Measurements from ENCODE around the gene ALKBH7. TPM values are rescaled to one million over a fixed set of nuclear protein-coding genes. Genes with fewer than 3 reads are reported as not detected.
A peak's percentile ranks its signal among the peaks of the same experiment; 100 is the strongest.

The ALKBH7 gene
- total and polyA plus RNA-seq, 2 of the 13 experiments (the other 11 are each of a cell fraction or from before 2014, with no cell fraction given): 29.6 to 45.9 TPM

DNA sequence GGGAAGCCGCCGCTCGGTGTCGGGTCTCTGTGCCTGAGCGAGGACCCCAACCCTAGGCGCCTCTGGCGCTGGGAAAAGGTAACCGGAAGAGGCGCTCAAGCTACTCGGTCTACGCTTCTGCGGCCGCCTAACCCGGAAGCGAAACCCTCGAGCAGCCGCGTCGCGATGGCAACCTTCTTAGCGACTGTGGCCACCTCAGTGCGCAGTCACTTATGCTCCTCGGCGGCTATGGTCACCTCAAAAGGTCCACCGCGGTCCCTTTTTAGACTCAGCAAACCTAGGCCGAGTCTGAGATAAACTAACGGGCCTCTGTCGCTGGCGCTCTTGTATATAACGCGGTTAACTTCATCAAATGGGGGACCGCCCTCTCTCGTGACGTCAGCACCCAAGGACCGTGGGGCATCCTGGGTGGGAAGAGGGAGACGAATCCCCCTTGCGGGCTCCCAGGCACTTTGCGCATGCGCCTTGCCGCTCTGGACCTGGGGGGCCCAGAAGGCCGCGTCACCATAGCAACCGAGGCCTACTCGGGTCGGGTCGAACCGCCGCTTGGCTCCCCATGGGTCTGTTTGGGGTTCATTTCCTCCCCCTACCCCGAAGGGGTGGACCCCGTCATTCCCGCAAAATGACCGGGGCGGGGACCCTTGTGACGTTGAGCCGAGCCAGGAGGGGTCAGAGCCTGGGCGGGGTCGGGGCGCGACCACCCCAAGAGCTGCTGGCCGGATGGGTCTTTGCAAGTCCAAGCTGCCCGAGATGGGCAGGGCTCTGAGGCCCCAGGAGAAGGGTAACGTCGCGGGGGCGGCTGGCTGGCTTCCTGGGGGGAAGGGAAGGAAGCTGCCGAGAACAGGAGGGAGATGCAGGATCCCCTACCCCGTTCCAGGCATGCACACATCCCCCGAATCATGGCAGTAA lies 20.7 kb downstream of the ALKBH7 start, which contains the start of gene GTF2F1 (continued):
- TF ChIP-seq, protein P1, sequence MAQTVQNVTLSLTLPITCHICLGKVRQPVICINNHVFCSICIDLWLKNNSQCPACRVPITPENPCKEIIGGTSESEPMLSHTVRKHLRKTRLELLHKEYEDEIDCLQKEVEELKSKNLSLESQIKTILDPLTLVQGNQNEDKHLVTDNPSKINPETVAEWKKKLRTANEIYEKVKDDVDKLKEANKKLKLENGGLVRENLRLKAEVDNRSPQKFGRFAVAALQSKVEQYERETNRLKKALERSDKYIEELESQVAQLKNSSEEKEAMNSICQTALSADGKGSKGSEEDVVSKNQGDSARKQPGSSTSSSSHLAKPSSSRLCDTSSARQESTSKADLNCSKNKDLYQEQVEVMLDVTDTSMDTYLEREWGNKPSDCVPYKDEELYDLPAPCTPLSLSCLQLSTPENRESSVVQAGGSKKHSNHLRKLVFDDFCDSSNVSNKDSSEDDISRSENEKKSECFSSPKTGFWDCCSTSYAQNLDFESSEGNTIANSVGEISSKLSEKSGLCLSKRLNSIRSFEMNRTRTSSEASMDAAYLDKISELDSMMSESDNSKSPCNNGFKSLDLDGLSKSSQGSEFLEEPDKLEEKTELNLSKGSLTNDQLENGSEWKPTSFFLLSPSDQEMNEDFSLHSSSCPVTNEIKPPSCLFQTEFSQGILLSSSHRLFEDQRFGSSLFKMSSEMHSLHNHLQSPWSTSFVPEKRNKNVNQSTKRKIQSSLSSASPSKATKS (CRISPR knock-in tag; IDR thresholded peaks at IDR 0.05): peak; percentile 63; the same call in 1 of the 2 replicates
- TF ChIP-seq ZNF44 (CRISPR knock-in tag; IDR thresholded peaks at IDR 0.05) (no peak), ZFP41 (CRISPR knock-in tag; IDR thresholded peaks at IDR 0.05; ENCODE audit: borderline replicate concordance) (no peak), KLF13 (CRISPR knock-in tag; IDR thresholded peaks at IDR 0.05) (0 out of 2 replicates have a peak, but pooled peaks have one; percentile 40), JDP2 (CRISPR knock-in tag; IDR thresholded peaks at IDR 0.05; ENCODE audit: borderline replicate concordance) (no peak), ZNF468 (CRISPR knock-in tag; IDR thresholded peaks at IDR 0.05) (no peak), KAT2B (IDR thresholded peaks at IDR 0.05; ENCODE audit: borderline replicate concordance, low read depth, low read length) (no peak), ZNF225 (CRISPR knock-in tag; IDR thresholded peaks at IDR 0.05) (no peak), FOSL1 (CRISPR knock-in tag; IDR thresholded peaks at IDR 0.05; ENCODE audit: borderline replicate concordance) (no peak), RELA (CRISPR knock-in tag; IDR thresholded peaks at IDR 0.05) (no peak), ZNF598 (CRISPR knock-in tag; IDR thresholded peaks at IDR 0.05; ENCODE audit: borderline replicate concordance) (no peak), ZNF3 (CRISPR knock-in tag; IDR thresholded peaks at IDR 0.05) (no peak), THAP11 (CRISPR knock-in tag; IDR thresholded peaks at IDR 0.05) (peak; percentile 92), ZNF235 (CRISPR knock-in tag; IDR thresholded peaks at IDR 0.05; ENCODE audit: borderline replicate concordance) (no peak), CHD4 (IDR thresholded peaks at IDR 0.05; ENCODE audit: borderline replicate concordance, low read length) (no peak), THYN1 (CRISPR knock-in tag; IDR thresholded peaks at IDR 0.05; ENCODE audit: borderline replicate concordance, low read depth) (0 out of 2 replicates have a peak, but pooled peaks have one; percentile 20), ZFP37 (CRISPR knock-in tag; IDR thresholded peaks at IDR 0.05; ENCODE audit: borderline replicate concordance) (no peak), NFYB (CRISPR knock-in tag; IDR thresholded peaks at IDR 0.05) (no peak), PRPF4 (IDR thresholded peaks at IDR 0.05; ENCODE audit: low read depth, low read length, poor library complexity, severe bottlenecking) (no peak), KLF9 (CRISPR knock-in tag; IDR thresholded peaks at IDR 0.05; ENCODE audit: low read depth) (no peak; the same call in 1 of the 2 replicates)
- TF ChIP-seq, protein P2, sequence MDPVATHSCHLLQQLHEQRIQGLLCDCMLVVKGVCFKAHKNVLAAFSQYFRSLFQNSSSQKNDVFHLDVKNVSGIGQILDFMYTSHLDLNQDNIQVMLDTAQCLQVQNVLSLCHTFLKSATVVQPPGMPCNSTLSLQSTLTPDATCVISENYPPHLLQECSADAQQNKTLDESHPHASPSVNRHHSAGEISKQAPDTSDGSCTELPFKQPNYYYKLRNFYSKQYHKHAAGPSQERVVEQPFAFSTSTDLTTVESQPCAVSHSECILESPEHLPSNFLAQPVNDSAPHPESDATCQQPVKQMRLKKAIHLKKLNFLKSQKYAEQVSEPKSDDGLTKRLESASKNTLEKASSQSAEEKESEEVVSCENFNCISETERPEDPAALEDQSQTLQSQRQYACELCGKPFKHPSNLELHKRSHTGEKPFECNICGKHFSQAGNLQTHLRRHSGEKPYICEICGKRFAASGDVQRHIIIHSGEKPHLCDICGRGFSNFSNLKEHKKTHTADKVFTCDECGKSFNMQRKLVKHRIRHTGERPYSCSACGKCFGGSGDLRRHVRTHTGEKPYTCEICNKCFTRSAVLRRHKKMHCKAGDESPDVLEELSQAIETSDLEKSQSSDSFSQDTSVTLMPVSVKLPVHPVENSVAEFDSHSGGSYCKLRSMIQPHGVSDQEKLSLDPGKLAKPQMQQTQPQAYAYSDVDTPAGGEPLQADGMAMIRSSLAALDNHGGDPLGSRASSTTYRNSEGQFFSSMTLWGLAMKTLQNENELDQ (CRISPR knock-in tag; IDR thresholded peaks at IDR 0.05; ENCODE audit: borderline replicate concordance): no peak
- TF ChIP-seq, protein P3, sequence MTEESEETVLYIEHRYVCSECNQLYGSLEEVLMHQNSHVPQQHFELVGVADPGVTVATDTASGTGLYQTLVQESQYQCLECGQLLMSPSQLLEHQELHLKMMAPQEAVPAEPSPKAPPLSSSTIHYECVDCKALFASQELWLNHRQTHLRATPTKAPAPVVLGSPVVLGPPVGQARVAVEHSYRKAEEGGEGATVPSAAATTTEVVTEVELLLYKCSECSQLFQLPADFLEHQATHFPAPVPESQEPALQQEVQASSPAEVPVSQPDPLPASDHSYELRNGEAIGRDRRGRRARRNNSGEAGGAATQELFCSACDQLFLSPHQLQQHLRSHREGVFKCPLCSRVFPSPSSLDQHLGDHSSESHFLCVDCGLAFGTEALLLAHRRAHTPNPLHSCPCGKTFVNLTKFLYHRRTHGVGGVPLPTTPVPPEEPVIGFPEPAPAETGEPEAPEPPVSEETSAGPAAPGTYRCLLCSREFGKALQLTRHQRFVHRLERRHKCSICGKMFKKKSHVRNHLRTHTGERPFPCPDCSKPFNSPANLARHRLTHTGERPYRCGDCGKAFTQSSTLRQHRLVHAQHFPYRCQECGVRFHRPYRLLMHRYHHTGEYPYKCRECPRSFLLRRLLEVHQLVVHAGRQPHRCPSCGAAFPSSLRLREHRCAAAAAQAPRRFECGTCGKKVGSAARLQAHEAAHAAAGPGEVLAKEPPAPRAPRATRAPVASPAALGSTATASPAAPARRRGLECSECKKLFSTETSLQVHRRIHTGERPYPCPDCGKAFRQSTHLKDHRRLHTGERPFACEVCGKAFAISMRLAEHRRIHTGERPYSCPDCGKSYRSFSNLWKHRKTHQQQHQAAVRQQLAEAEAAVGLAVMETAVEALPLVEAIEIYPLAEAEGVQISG (CRISPR knock-in tag; IDR thresholded peaks at IDR 0.05): peak; percentile 91
